Activated CD8-positive, alpha-beta memory T cell treated with anti-CD3 and anti-CD28 coated beads, Interleukin-2, amount 50 U/mL, for 4 hours (primary cell): ENCODE results near the gene ABHD6.
"Not testable (repeated sequence)": the region's sequence is repeated elsewhere in the genome, so short reads cannot be mapped to it uniquely, and the experiment has no call there.

Experiments
- DNase-seq: peaks from one replicate; pipeline ENCODE4 v3.0.0-alpha.2; 2020

ABHD6 gene

GRCh38 chr3:58243976-58244585 lies 6.5 kb downstream of the ABHD6 start:
- no peak for DNase-seq

GRCh38 chr3:58246148-58247047 lies 8.8 kb downstream of the ABHD6 start:
- no peak for DNase-seq

GRCh38 chr3:58249358-58250092 lies 11.9 kb downstream of the ABHD6 start:
- no peak for DNase-seq

GRCh38 chr3:58250093-58250707 lies 12.6 kb downstream of the ABHD6 start:
- DNase-seq = no peak

- no peak for DNase-seq
These were observed 14.0 kb downstream of the ABHD6 start for GRCh38 chr3:58251631-58252035.

- DNase-seq = no peak
These were observed 16.6 kb downstream of the ABHD6 start for GRCh38 chr3:58254144-58254543.

- no peak for DNase-seq
These were observed 18.5 kb downstream of the ABHD6 start for GRCh38 chr3:58256061-58256460.

- DNase-seq = no peak
These were observed 18.9 kb downstream of the ABHD6 start for GRCh38 chr3:58256511-58256910.

GRCh38 chr3:58258392-58259055 lies 20.9 kb downstream of the ABHD6 start:
- DNase-seq = no peak

- DNase-seq = no peak
These were observed 22.7 kb downstream of the ABHD6 start for GRCh38 chr3:58260261-58260731.

GRCh38 chr3:58260733-58261132 lies 23.1 kb downstream of the ABHD6 start:
- DNase-seq = no peak

- no peak for DNase-seq
These were observed 24.5 kb downstream of the ABHD6 start for GRCh38 chr3:58261954-58262666.

GRCh38 chr3:58266577-58266976 lies 29.0 kb downstream of the ABHD6 start:
- DNase-seq = no peak

- not testable (repeated sequence) for DNase-seq
These were observed 30.0 kb downstream of the ABHD6 start for GRCh38 chr3:58267543-58267942.

- no peak for DNase-seq
These were observed 31.8 kb downstream of the ABHD6 start for GRCh38 chr3:58269356-58269755.

GRCh38 chr3:58270485-58270884 lies 32.9 kb downstream of the ABHD6 start:
- DNase-seq = no peak

GRCh38 chr3:58271901-58272501 lies 34.4 kb downstream of the ABHD6 start:
- DNase-seq = no peak

GRCh38 chr3:58272891-58273290 lies 35.3 kb downstream of the ABHD6 start:
- DNase-seq = no peak

GRCh38 chr3:58273362-58273761 lies 35.8 kb downstream of the ABHD6 start:
- DNase-seq = not testable (repeated sequence)

- no peak for DNase-seq
These were observed 36.5 kb downstream of the ABHD6 start for GRCh38 chr3:58274027-58274614.

GRCh38 chr3:58281069-58281468 lies 43.5 kb downstream of the ABHD6 start:
- no peak for DNase-seq
